Lower leg skin (tissue), 4 donors: ENCODE measurements around the gene CCDC92. TPM values are rescaled to one million over a fixed set of nuclear protein-coding genes. Genes with fewer than 3 reads are reported as not detected.
A peak's percentile ranks its signal among the peaks of the same experiment; 100 is the strongest.

Experiments used
- DNase-seq, 2 donors: peaks; one replicate each; pipeline ENCODE4 v3.0.0-alpha.2; 2019; ENCODE audit warnings: low spot score in 2 of 2
- H3K4me3 ChIP-seq: fragments of 200-600 bp; sonication (generic); 2 replicates; pipeline ENCODE4 v1.5.1; 2017; ENCODE audit warnings: mild to moderate bottlenecking, low read depth; ENCODE audit not compliant: poor library complexity, severe bottlenecking
- CTCF ChIP-seq, 3 donors: fragments of 450-650 bp; IDR thresholded peaks; one replicate each; pipeline ENCODE4 v1.5.1; 2016; ENCODE audit warnings: antibody characterized with exemption in 3 of 3, mild to moderate bottlenecking in 3 of 3, moderate library complexity in 2 of 3
- POLR2A ChIP-seq, 2 donors: fragments of 450-650 bp; IDR thresholded peaks; one replicate each; pipeline ENCODE4 v1.6.1; 2016 to 2017; ENCODE audit warnings: antibody characterized with exemption in 2 of 2, mild to moderate bottlenecking in 1 of 2, moderate library complexity in 1 of 2
- WGBS, 2 donors: methylation state at CpG; one replicate each; pipeline ENCODE4 v1.1.5; 2018; 5-methylcytosine and 5-hydroxymethylcytosine counted together
- intact Hi-C: fragments of 100-400 bp; cut with DNase I; formaldehyde crosslinking; loops from one replicate; pipeline ENCODE4 v1.15.0; 2023; ENCODE audit warnings: low total_unique reads
- total RNA-seq, 4 donors: library from RNA; depleted of rRNA; stranded (reverse); fragments of >200 nt; gene quantifications; one replicate each; pipeline ENCODE4 v1.1.0, GENCODE V29; 2016

The CCDC92 gene
- total RNA-seq, 4 donors from 2014 or later = 6.7 to 11.9 (median 10.1) TPM

GRCh38 chr12:124000111-124000510 lies 27.5 kb upstream of the CCDC92 start:
- TF ChIP-seq CTCF (IDR thresholded peaks at IDR 0.05) = no peak
- no peak for TF ChIP-seq POLR2A (IDR thresholded peaks at IDR 0.05)
- WGBS, 2 donors = 87 to 91% methylated on average over 5 of the region's 5 CpGs
- no peak overlapping the region for H3K4me3 ChIP-seq
- intact Hi-C loops = no loop called here
- DNase-seq = peak in 1 of 2 donors; percentile 79

GRCh38 chr12:123998991-123999359 lies 26.3 kb upstream of the CCDC92 start:
- no peak for DNase-seq
- H3K4me3 ChIP-seq = no peak overlapping the region
- 87 to 92% methylated on average over 2 of the region's 2 CpGs for WGBS, 2 donors
- TF ChIP-seq CTCF (IDR thresholded peaks at IDR 0.05) (no peak), POLR2A (IDR thresholded peaks at IDR 0.05) (no peak)
- intact Hi-C loops = no loop called here

- TF ChIP-seq CTCF (IDR thresholded peaks at IDR 0.05) (no peak), POLR2A (IDR thresholded peaks at IDR 0.05) (no peak)
- DNase-seq = no peak
- 78 to 87% methylated on average over 2 of the region's 2 CpGs for WGBS, 2 donors
Observed at GRCh38 chr12:123998344-123998990, 25.8 kb upstream of the CCDC92 start.

GRCh38 chr12:123997908-123998307 lies 25.3 kb upstream of the CCDC92 start:
- WGBS, 2 donors = 82% methylated on average over 5 of the region's 5 CpGs
- no peak for DNase-seq
- TF ChIP-seq POLR2A (IDR thresholded peaks at IDR 0.05) = no peak
- no peak for TF ChIP-seq CTCF (IDR thresholded peaks at IDR 0.05)
- intact Hi-C loops = no loop called here
- H3K4me3 ChIP-seq = no peak overlapping the region

More at GRCh38 chr12:123998344-123998990, 25.8 kb upstream of the CCDC92 start:
- intact Hi-C loops = no loop called here
- no peak overlapping the region for H3K4me3 ChIP-seq

- TF ChIP-seq POLR2A (IDR thresholded peaks at IDR 0.05) = no peak
- TF ChIP-seq CTCF (IDR thresholded peaks at IDR 0.05) = no peak
- DNase-seq = no peak
- 84 to 87% methylated on average over 6 of the region's 6 CpGs for WGBS, 2 donors
- H3K4me3 ChIP-seq = no peak overlapping the region
- intact Hi-C loops = no loop called here
Observed at GRCh38 chr12:123997033-123997822, 24.6 kb upstream of the CCDC92 start.
